ENCODE measurements around the gene HLCS. TPM values are rescaled to one million over a fixed set of nuclear protein-coding genes. Genes with fewer than 3 reads are reported as not detected.

The HLCS gene
- polyA plus RNA-seq, 1 experiment = 22.3 TPM

- no peak for TF ChIP-seq CTCF (IDR thresholded peaks at IDR 0.05; ENCODE audit: low read depth, low read length)
- H3K27me3 ChIP-seq (ENCODE audit: control insufficient read depth, insufficient read depth, low read length) = no peaks in the 10 kb centered on the region
Observed at GRCh38 chr21:36796070-36796469, 170.4 kb downstream of the HLCS start.

GRCh38 chr21:36792505-36792967 lies 173.9 kb downstream of the HLCS start:
- ChIA-PET CTCF (interaction anchor here (0.8 kb wide), 1 partner anchor 162 kb away, joined by 7 read pairs; no protein-coding TSS in a partner anchor), POLR2A (no interaction called here)
- Histone ChIP-seq H3K9me3 (ENCODE audit: control insufficient read depth, insufficient read depth, low read length) (peaks cover 7% of the 10 kb centered on the region; the same call in 1 of the 2 replicates), H3K27me3 (ENCODE audit: control insufficient read depth, insufficient read depth, low read length) (no peaks in the 10 kb centered on the region), H3K4me3 (ENCODE audit: low read depth, low read length) (no peak overlapping the region), H3K27ac (ENCODE audit: low read depth, low read length) (no peak overlapping the region)
- no peak for DNase-seq (ENCODE audit: low read depth, low spot score)
- TF ChIP-seq CTCF (IDR thresholded peaks at IDR 0.05; ENCODE audit: low read depth, low read length) = no peak

More at GRCh38 chr21:36796070-36796469, 170.4 kb downstream of the HLCS start:
- Histone ChIP-seq H3K27ac (ENCODE audit: low read depth, low read length) (no peak overlapping the region), H3K4me3 (ENCODE audit: low read depth, low read length) (no peak overlapping the region), H3K9me3 (ENCODE audit: control insufficient read depth, insufficient read depth, low read length) (peaks cover 7% of the 10 kb centered on the region; the same call in 1 of the 2 replicates)
- DNase-seq (ENCODE audit: low read depth, low spot score) = no peak
- ChIA-PET CTCF (no interaction called here), POLR2A (no interaction called here)

- no peak for TF ChIP-seq CTCF (IDR thresholded peaks at IDR 0.05; ENCODE audit: low read depth, low read length)
- ChIA-PET CTCF (interaction anchor here (0.8 kb wide), 1 partner anchor 161 kb away, joined by 7 read pairs; no protein-coding TSS in a partner anchor), POLR2A (no interaction called here)
- DNase-seq (ENCODE audit: low read depth, low spot score) = no peak
- Histone ChIP-seq H3K4me3 (ENCODE audit: low read depth, low read length) (no peak overlapping the region), H3K27me3 (ENCODE audit: control insufficient read depth, insufficient read depth, low read length) (no peaks in the 10 kb centered on the region), H3K27ac (ENCODE audit: low read depth, low read length) (no peak overlapping the region), H3K9me3 (ENCODE audit: control insufficient read depth, insufficient read depth, low read length) (peaks cover 6% of the 10 kb centered on the region)
Observed at GRCh38 chr21:36791695-36792470, 174.6 kb downstream of the HLCS start.

GRCh38 chr21:36791180-36791579 lies 175.3 kb downstream of the HLCS start:
- Histone ChIP-seq H3K9me3 (ENCODE audit: control insufficient read depth, insufficient read depth, low read length) (no peaks in the 10 kb centered on the region; the same call in 1 of the 2 replicates), H3K27me3 (ENCODE audit: control insufficient read depth, insufficient read depth, low read length) (no peaks in the 10 kb centered on the region), H3K27ac (ENCODE audit: low read depth, low read length) (no peak overlapping the region), H3K4me3 (ENCODE audit: low read depth, low read length) (no peak overlapping the region)
- DNase-seq (ENCODE audit: low read depth, low spot score) = no peak
- CTCF ChIA-PET = no interaction called here
- POLR2A ChIA-PET = no interaction called here
- TF ChIP-seq CTCF (IDR thresholded peaks at IDR 0.05; ENCODE audit: low read depth, low read length) = no peak

GRCh38 chr21:36790616-36791015 lies 175.9 kb downstream of the HLCS start:
- Histone ChIP-seq H3K4me3 (ENCODE audit: low read depth, low read length) (no peak overlapping the region), H3K27me3 (ENCODE audit: control insufficient read depth, insufficient read depth, low read length) (no peaks in the 10 kb centered on the region), H3K27ac (ENCODE audit: low read depth, low read length) (no peak overlapping the region), H3K9me3 (ENCODE audit: control insufficient read depth, insufficient read depth, low read length) (no peaks in the 10 kb centered on the region; the same call in 1 of the 2 replicates)
- ChIA-PET POLR2A (no interaction called here), CTCF (no interaction called here)
- DNase-seq (ENCODE audit: low read depth, low spot score) = no peak
- no peak for TF ChIP-seq CTCF (IDR thresholded peaks at IDR 0.05; ENCODE audit: low read depth, low read length)
